Measurements from ENCODE around the gene TMCC3. TPM values are rescaled to one million over a fixed set of nuclear protein-coding genes. Genes with fewer than 3 reads are reported as not detected.

TMCC3 gene
- total RNA-seq, 1 experiment from 2014 or later = 2.1 TPM

- Histone ChIP-seq H3K36me3 (ENCODE audit: control insufficient read depth, insufficient read depth, low read length) (no peaks in the 10 kb centered on the region), H3K9me3 (no peaks in the 10 kb centered on the region), H3K27me3 (replicated peaks; ENCODE audit: control insufficient read depth, insufficient read depth, low read length) (no peaks in the 10 kb centered on the region), H3K4me3 (ENCODE audit: low read depth, low read length) (no peak overlapping the region), H3K4me1 (no peaks in the 10 kb centered on the region)
- TF ChIP-seq CTCF (IDR thresholded peaks at IDR 0.05; ENCODE audit: insufficient read depth in 1 of 2, low read depth in 1 of 2, low read length in 1 of 2, severe bottlenecking in 1 of 2, unreplicated experiment in 1 of 2) = no peak
- intact Hi-C loops (cut with micrococcal nuclease; ENCODE audit: unreplicated experiment) = no loop called here
- BruUV-seq (replicated peaks) = no TSS peak
- no peak overlapping the region for H3K27ac Mint-ChIP-seq (ENCODE audit: unreplicated experiment)
- no peaks in the 10 kb centered on the region for H3K36me3 Mint-ChIP-seq (ENCODE audit: insufficient read depth, unreplicated experiment)
- H3K4me3 Mint-ChIP-seq (ENCODE audit: unreplicated experiment) = no peak overlapping the region
- ChIA-PET CTCF (no interaction called here), POLR2A (no interaction called here)
- no peaks in the 10 kb centered on the region for H3K4me1 Mint-ChIP-seq (ENCODE audit: low read depth, unreplicated experiment)
- no peak for DNase-seq
- H3K27me3 Mint-ChIP-seq (ENCODE audit: insufficient read depth, unreplicated experiment) = no peaks in the 10 kb centered on the region
- H3K9me3 Mint-ChIP-seq (ENCODE audit: unreplicated experiment) = no peaks in the 10 kb centered on the region
Observed at GRCh38 chr12:94640134-94640928, 10.0 kb downstream of the TMCC3 start.

GRCh38 chr12:94638521-94638920, 11.8 kb downstream of the TMCC3 start:
- ChIA-PET CTCF (interaction anchor here (0.6 kb wide), 1 partner anchor 18 kb away, joined by 3 read pairs; no protein-coding TSS in a partner anchor), POLR2A (no interaction called here)
- no peaks in the 10 kb centered on the region for H3K9me3 Mint-ChIP-seq (ENCODE audit: unreplicated experiment)
- H3K4me3 ChIP-seq (ENCODE audit: low read depth, low read length) = no peak overlapping the region
- H3K36me3 Mint-ChIP-seq (ENCODE audit: insufficient read depth, unreplicated experiment) = no peaks in the 10 kb centered on the region
- H3K9me3 ChIP-seq = no peaks in the 10 kb centered on the region
- H3K36me3 ChIP-seq (ENCODE audit: control insufficient read depth, insufficient read depth, low read length) = no peaks in the 10 kb centered on the region
- no peaks in the 10 kb centered on the region for H3K27me3 ChIP-seq (replicated peaks; ENCODE audit: control insufficient read depth, insufficient read depth, low read length)
- intact Hi-C loops (cut with micrococcal nuclease; ENCODE audit: unreplicated experiment) = no loop called here
- DNase-seq = no peak
- H3K27ac Mint-ChIP-seq (ENCODE audit: unreplicated experiment) = no peak overlapping the region
- no peak overlapping the region for H3K4me3 Mint-ChIP-seq (ENCODE audit: unreplicated experiment)
- no peaks in the 10 kb centered on the region for H3K27me3 Mint-ChIP-seq (ENCODE audit: insufficient read depth, unreplicated experiment)
- no peak for TF ChIP-seq CTCF (IDR thresholded peaks at IDR 0.05; ENCODE audit: insufficient read depth in 1 of 2, low read depth in 1 of 2, low read length in 1 of 2, severe bottlenecking in 1 of 2, unreplicated experiment in 1 of 2)
- no peaks in the 10 kb centered on the region for H3K4me1 ChIP-seq
- H3K4me1 Mint-ChIP-seq (ENCODE audit: low read depth, unreplicated experiment) = no peaks in the 10 kb centered on the region
- no TSS peak for BruUV-seq (replicated peaks)

GRCh38 chr12:94637390-94638113, 12.8 kb downstream of the TMCC3 start:
- BruUV-seq (replicated peaks) = no TSS peak
- TF ChIP-seq CTCF (IDR thresholded peaks at IDR 0.05; ENCODE audit: insufficient read depth in 1 of 2, low read depth in 1 of 2, low read length in 1 of 2, severe bottlenecking in 1 of 2, unreplicated experiment in 1 of 2) = no peak
- H3K36me3 Mint-ChIP-seq (ENCODE audit: insufficient read depth, unreplicated experiment) = no peaks in the 10 kb centered on the region
- Histone ChIP-seq H3K4me1 (no peaks in the 10 kb centered on the region), H3K36me3 (ENCODE audit: control insufficient read depth, insufficient read depth, low read length) (no peaks in the 10 kb centered on the region), H3K9me3 (no peaks in the 10 kb centered on the region), H3K4me3 (ENCODE audit: low read depth, low read length) (no peak overlapping the region), H3K27me3 (replicated peaks; ENCODE audit: control insufficient read depth, insufficient read depth, low read length) (no peaks in the 10 kb centered on the region)
- H3K4me3 Mint-ChIP-seq (ENCODE audit: unreplicated experiment) = no peak overlapping the region
- no peaks in the 10 kb centered on the region for H3K4me1 Mint-ChIP-seq (ENCODE audit: low read depth, unreplicated experiment)
- H3K27me3 Mint-ChIP-seq (ENCODE audit: insufficient read depth, unreplicated experiment) = no peaks in the 10 kb centered on the region
- H3K9me3 Mint-ChIP-seq (ENCODE audit: unreplicated experiment) = no peaks in the 10 kb centered on the region
- DNase-seq = no peak
- H3K27ac Mint-ChIP-seq (ENCODE audit: unreplicated experiment) = no peak overlapping the region
- intact Hi-C loops (cut with micrococcal nuclease; ENCODE audit: unreplicated experiment) = no loop called here
- POLR2A ChIA-PET = no interaction called here
- CTCF ChIA-PET = no interaction called here

All from Caco-2 (cell line).